NCI-H146 treated with DMSO at 0.1 percent for 48 hours (cell line): ENCODE results near the gene LRRC32.

Experiments
- DNase-seq: peaks from one replicate; lab custom pipeline; 2025; ENCODE audit not compliant: unreplicated experiment; lab: John Stamatoyannopoulos, UW

Gene LRRC32

DNA sequence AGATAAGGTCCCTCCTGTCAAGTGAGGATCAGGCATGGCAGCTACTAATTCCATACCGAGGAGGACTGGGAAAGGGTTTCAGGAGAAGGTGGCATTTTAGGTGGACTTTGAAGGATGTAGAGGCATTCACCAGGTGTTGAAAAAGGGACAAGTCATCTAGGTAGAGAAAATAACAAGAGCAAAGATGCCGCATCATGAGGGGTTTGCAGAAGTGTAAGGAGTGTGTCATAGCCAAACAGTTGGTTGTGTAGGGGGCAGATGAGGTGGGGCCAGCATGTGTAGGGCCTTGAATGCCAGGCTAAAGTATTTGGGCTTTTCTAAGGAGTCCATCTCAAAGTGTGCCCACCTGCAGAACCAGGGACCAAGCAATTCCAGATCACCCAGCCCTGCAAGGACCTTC, 11.6 kb upstream of the LRRC32 start:
- DNase-seq = no peak

DNA sequence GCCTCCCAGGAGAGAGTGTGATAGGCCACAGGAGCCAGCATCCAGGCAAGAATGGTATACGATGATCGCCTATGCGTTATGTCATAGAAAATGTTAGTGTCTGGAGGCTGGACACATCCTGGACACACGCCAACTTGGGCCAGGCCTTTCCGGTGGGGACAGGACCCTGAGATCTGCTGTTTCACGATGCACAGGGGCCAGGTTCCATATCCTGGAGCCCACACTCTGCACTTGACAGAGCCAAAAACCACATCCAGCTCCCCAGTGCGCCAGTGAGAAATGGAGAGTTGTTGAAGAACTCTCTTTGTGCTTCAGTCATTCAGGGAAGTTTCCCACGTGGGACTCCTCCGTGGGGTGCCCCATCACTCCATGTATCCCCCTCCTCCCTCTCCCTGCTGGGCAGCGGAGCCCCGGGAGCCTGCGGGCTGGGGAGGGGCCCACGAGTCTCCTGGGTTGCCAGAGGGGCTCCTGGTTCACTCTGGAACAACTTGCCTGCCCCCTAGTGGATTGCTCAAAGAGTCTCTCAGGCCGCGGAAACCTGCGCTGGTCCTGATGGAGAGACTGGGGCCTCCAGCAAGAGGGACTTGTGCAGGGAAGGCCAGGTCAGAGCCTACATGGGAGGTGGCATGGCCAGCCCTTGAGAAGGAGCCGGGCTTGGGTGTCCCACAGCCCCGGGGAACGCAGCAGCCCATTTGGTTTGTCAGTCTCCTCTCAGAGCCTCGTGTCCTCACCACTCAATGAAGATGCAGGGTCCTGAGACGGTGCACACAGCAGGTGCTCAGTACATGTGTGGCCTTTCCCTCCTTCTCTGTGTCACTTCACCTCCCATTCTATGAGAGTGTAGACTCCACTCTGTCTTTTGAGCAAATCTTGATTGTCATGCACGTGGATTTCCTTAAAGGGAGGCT, 10.2 kb upstream of the LRRC32 start:
- peak; percentile 49 for DNase-seq

DNA sequence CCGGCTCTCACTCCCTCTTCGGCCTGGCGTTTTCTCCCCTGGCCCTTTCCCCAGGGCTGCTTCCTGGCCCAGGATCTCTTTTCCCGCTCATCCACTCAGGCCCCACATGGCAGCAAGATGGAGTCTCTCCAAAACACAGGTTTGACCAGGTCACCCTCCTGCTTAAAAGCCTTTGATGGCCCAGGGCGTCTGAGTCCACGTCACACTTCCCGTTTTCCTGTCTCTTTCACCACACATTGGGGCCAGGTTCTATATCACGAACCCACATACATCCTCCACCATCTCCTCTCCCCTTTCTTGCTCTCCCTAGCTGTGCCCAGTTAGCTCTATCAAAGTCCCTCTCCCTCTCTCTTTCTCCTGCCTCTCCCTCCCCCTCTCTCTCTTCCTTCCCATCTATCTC, 7.8 kb upstream of the LRRC32 start:
- no peak for DNase-seq

DNA sequence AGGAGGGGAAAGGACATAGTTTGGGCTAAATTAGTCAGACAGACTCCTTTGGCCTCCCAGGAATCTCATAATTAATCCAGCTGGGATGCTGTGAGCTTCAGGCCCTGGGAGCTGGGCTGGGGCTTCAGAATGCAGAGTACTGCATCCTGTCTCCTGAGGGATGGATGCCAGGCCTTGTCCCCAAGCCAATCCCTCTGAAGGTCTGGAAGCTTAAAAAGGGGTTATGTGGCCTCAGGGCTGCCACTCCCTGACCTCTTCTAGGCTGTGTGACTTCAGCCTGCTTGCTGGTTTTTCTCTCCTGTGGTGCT, 6.9 kb upstream of the LRRC32 start:
- DNase-seq = no peak

DNA sequence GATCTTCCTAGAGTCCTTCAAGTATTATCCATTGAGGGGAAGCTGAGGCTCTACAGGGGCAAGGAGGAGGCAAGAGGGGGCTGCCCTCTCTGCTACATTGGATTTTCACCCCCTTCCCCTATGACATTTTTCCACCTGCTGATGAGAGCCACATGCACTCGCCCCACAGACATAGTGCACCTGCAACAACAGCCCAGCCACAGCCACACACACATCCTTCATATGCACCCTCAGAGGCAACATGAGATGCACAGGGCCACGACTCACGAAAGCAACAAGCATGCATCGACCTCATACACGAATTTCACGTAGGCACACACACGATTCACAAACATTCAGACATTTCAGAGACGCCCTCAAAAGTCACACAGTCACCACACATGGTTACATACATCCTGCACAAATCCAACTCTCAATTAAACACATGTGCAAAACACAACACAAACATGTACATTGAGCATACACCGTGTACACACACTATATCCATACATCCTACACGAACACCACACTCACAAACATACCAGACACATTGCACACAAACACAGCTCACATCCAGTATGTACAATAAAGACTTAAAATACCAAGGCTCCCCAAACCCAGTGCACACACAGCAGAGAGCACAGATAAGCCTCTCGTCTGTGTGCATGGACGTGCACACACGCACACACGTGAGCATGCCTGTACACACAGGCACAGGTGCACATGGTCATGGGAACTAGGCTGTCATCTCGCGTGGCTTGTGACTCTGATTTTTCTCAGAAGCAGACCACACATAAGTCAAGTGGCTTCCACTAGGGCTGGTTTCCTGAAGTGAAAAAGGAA, 6.3 kb upstream of the LRRC32 start:
- DNase-seq = no peak

DNA sequence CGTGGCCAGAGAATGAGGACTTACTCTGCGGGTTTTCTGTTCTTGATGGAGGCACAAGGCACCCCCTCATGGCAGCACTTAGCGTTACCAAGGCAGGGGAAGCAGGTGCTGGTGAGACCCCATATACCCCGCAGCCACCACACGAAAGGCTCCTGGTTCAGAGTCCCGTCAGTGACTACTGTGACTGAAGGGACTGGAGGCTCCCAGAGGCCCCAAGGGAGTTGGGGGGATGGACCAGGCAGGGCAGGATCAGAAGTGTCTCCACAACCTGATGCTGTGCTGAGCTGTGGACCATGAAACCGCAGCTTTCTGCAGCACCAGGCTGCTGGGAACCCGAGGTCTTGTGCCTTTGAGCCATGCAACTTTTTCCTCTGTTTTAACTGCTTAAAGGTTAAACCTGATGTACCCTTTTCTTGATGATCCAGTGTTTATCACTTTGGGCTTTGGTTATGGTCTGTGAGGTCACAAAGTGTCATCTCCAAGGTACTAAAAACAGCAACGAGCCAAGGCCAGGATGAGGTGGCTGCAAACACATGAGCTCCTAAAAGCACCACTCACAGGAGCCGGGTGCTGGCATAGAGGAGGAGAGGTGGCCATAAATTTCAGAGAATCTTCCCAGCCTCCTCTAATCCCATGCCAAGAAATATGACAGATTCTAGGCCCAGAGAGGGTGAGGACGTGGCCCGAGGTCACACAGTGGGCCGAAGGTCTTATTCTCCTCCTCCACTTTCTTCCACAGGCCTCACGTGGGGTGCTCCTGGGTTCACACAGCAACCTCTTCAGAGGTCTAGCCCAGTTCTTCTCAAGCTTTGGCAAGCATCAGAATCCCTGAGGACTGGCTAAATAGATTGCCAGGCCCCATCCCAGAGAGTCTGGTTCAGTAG, 4.2 kb upstream of the LRRC32 start:
- no peak for DNase-seq

DNA sequence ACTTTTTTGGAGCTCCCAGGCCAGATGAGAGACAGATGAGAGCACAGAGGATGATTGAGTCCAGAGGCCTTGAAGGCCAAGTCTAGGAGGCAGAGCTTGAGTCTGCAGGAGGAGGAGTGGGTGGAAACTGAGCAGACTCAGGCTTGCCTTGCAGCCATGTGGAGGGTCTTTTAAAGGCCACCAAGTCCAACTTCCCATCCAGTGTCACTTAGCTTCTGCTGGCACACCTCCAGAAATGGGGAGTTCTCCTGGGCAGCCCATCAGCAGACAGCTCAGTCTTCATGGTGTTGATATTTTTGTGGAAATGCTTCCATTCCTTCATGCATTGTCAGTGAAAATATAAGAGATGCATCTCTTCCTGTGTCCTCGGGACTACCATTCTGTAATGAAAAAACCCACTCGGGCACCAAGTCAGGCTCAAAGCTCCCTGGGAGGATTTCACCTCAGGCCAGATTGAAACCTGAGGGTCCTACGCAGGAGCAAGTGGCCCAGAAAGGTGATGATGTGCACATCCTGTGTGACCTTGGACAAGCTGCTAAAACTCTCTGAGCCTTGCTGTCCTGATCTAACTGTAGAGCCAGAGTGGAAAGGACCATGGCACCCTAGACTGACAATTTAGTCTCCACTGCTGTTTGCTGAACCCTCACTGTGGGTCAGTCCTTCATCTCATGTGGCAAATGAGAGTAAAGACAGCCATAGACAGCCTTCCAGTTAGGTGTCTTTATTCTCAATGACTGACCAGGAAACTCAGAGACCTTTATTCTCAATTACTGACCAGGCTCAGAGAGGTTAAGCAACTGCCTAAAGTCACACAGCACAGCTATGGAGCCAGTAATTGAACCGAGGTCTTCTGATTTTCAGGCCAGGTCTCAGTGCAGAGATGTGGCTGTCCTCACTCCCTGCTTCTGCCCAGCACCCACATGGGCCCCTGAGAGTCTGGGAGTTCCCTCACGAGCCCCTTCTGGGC, 2.9 kb upstream of the LRRC32 start:
- DNase-seq = no peak

DNA sequence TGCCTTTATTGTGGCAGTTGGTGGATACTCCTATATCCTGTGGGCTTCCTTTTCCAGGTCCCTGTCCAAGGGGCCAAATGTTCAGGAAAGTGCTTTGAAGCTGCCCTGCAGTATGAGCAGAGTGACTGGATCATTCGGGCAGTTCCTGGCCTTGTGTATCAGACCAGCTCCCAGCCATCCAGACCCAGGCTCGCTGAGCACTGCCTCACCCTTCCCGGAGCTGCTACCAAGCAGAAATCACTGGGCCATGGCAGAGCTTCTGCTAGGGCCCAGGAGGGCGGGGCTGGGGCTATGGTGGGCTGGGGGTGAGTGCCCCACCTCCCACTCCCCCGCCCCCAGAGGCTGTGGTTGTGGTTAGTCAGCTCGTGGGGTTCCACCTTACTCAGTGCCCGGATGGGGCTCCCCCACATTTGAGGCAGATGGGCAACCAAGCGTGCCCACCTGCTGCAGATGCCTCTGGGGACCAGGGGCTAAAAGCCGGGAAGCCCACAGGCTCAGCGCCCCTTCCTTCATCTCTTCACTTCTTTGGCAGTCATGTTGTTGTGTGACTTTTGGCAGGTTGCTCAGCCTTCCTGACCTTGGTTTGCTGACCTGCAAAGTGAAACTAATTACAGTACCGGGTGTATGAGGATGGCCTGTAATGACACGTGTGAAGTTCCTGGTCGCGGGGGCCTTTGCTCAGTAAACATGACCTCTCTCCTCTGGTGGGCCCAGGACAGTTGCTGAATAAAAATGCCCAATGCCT, 2.1 kb upstream of the LRRC32 start:
- no peak for DNase-seq

DNA sequence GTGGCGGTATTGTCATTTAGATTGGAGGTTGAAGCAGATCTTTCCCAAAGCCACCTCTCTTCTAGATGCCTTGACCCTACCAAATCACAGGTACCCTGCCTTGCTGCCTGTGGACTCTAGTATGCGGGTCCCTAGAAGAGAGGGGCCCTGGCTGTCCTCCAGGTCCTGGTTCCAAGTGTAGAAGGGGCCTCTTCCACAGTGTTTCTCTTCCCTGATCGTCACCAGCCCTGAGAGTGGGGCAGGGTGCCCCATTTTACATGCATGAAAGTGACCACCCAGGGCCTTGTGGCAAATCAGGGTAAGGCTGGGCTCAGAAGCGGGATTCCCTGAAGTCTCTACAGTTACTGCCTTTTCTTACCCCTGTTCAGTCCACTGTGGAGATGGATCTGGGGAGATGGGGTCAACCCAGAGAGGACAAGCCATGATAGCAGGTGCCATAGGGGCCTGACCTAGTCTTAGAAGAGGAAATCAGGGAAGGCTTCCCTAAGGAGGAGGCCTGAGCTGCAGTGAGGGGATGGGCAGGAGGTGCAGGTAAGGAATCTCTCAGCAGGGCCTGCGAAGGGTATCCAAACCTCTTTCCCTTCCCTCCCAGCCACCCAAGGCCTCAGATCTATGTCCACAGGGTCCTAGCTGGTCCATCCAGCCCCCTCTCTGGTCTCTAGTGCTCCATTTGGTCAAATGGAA, 1.2 kb upstream of the LRRC32 start:
- DNase-seq = no peak

DNA sequence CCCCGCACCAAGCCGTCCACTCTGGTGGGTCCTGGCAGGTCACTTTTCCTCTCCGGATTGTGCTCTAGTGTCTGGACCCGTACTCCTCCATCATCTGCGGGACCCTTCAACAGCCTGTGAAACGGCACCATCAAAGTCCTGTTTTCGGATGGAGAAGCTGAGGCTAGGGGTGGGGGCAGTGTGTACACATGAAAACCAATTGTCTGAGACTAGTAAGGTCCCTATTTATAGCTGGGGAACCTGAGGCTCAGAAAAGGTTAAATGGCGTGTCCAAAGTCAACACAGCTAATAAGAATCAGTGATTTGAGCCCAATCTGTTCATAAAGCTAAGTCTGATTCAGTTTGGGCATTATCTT, 668 bp upstream of the LRRC32 start:
- no peak for DNase-seq

DNA sequence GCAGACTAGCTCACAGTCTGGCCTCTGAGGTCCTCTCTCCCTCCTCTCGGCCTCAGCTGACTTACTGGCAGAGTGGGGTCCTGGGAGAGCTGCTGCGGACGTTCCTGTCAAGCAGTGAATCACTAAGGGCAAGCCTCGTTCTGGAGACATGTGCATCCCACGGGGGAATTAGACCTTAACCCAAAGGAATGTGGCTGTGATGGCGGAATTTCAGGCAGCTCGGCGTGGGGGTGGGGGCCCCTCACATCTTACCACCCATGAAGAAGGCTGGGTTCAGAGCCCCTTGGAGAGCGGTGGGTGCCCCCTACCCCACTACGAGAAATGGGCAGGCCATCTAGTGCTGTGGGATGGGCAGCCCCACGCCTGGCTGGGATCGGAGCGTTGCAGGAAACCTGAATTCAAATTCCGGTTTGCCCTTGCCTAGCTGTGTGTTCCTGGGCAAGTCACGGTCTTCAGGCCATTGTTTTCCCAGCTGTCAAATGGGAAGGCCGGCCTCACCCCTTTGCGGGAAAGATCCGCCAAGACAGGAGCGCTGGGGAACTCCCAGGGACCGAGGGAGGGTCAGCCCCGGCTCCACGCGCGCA, 554 bp downstream of the LRRC32 start:
- DNase-seq = no peak

DNA sequence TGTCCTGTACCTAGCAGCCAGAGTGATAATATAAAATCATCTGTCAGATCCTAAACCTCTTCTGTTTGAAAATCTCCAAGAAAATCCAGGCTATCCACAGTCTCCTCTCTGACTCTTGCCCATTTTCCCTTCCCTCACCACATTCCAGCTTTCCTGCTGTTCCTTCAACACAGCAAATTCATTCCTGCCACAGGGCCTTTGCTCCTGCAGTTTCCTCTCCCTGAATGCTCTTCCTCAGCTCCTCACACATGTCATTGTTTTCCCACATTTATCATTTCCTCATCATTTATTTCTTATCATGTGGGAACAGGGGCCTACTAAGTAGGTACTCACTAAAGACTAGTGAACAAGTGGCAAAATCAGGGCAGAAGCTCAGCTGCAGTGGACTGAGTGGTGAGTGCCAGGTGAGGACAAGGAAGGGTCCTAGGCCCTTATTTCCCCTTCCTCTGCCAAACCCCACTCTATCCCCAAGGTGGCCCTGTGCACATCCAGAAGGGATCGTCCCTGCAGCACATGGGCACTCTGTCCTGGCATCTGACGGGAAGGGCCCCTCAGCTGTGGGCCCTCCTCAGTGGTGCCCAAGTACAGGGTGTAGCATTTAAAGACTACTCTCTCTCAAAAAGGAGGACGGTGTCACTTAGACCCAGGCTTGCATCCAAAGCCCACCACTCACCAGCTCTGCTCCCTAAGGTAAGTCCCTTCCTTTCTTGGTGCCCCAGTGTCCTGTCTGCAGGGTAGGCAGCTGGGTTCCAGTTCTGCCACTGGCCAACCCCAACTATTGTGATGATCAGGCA, 2.0 kb downstream of the LRRC32 start:
- no peak for DNase-seq

DNA sequence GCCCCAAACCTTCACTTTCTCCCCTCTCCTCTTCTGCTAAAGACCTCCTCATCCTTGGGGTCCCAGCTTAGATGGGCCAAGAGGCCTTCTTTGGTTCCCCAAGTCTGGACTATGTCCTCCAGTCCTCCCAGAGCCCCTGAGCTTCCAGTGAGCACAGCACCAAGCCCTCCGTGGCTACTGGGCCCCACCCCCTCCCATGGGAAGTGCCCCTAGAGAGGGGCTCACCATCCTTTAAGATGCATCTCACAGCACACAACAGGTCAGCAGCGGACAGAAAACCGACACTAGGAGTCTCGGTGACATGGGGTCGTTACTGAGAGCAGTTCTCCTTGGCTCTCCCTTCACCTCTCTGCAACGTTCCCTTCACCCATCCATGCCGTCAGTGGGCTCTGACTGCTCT, 2.7 kb downstream of the LRRC32 start:
- DNase-seq = no peak

DNA sequence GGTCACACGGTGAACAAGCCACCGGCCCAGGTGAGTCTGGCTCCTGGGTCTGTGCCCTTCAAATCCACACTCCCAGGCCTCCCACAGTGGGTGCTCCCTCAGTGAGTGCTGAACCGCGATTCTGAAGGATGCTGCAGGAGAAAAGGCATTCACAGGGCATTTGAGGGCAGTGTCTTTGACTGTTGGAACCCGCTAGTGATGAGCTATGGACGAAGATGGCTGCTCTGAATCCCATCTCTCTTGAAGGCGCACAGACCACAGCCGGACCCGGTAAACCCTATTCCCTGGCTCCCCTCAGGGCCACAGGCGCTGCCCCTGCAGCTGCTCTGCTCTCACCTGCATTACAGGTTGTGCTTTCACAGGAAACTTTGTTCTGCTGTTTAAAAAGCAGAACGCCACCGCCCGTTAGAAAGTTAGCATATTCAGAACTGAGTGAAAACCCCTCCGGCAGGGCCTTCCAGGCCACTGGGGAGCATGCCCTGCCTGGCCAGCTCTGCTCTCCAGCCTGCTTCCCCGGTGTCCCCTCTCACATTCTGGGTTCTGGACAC, 3.2 kb downstream of the LRRC32 start:
- no peak for DNase-seq

DNA sequence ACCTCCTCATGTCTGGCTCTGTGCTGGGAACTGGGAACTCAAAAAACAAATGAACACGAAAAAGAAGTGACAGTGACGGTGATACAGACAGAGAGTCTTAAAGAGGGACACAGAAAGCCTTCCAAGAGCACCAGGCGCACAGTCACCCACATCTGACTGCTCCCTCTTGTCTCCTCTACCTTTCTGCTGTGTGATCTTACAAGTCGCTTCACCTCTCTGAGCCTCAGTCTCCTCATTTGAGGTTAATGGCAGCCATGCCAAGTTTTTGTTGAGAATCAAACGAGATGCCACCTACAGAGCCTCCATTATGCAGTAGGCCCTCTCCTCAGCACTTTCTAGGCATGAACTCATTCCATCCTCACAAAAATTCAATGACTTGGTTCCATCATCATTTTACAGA, 3.7 kb downstream of the LRRC32 start:
- DNase-seq = no peak

DNA sequence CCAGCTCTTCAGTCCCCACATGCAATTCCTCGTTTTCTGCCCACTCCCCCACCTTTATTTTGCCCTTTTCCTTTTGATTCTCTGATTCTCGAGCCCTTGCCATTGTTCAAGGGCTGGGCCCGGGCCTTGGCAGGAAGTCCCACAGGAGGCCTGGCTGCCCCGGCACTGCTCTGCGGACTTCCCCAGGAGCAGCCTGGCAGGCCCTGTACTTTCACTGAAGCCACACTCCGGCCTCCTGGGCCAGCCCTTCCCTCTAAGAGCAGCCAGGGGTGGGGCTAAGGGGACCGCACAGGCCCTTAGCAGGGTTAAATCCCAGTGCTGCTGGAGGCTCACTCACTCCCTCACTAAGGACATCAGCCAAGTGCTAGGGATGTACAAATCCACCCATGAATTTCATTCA, 4.1 kb downstream of the LRRC32 start:
- no peak for DNase-seq

DNA sequence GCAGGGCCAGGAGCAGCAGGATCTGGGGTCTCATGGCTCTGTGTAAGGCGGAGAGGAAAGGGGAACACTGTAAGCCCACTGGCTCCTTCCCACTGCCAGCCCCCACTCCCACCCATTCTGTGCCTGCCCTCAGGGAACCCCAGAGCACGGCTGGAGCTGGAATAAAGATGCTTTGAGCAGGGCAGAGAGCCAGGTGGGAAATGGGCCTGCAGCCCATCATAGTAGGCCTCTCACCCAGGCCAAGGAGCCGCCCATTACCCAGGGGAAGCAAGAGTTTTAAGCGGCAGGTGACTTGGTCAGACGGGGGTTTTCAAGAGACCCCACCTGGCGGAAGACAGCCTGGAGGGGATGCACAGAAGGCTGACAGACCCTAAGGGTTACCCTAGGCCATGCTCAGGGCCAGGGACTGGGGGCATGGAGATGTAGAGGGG, 4.6 kb downstream of the LRRC32 start:
- no peak for DNase-seq

DNA sequence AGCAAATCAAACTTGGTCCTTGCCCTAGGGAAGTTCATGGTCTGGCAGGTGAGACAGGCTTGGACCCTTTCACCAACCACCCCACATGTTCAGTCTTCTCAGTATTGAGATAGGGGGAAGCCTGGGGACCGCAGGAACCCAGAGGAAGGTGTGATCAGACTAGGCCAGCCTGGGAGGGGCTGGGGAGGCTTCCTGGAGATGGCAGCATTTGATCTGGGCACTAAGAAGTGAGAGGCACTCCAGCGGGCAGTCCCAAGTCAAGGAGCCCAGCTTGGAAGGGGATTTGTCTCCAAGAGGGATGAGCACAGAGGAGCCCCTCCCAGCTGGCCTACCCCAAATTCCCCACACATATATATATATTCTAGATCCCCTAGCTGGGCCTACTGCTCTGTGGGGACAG, 5.4 kb downstream of the LRRC32 start:
- DNase-seq = no peak
